GM19455 (cell line): ENCODE data around the gene CDKAL1.

Experiments
- ATAC-seq: cut with Tn5 transposase; IDR thresholded peaks from one replicate; pipeline ENCODE4 v1.9.1; 2021; ENCODE audit not compliant: unreplicated experiment

Gene CDKAL1

GRCh38 chr6:21001736-21002135 lies 467.5 kb downstream of the CDKAL1 start:
- no peak for ATAC-seq

GRCh38 chr6:21003780-21004541 lies 469.7 kb downstream of the CDKAL1 start:
- ATAC-seq = peak; percentile 69

- ATAC-seq = no peak
Measured at GRCh38 chr6:21005816-21006570, 471.7 kb downstream of the CDKAL1 start.

- ATAC-seq = no peak
Measured at GRCh38 chr6:21019614-21020013, 485.4 kb downstream of the CDKAL1 start.

- peak; percentile 95 for ATAC-seq
Measured at GRCh38 chr6:21022343-21023107, 488.3 kb downstream of the CDKAL1 start.

GRCh38 chr6:21023210-21023609 lies 489.0 kb downstream of the CDKAL1 start:
- ATAC-seq = no peak

- ATAC-seq = no peak
Measured at GRCh38 chr6:21024616-21025015, 490.4 kb downstream of the CDKAL1 start.

- no peak for ATAC-seq
Measured at GRCh38 chr6:21026576-21027273, 492.5 kb downstream of the CDKAL1 start.

GRCh38 chr6:21027507-21027906 lies 493.2 kb downstream of the CDKAL1 start:
- ATAC-seq = no peak

- ATAC-seq = no peak
Measured at GRCh38 chr6:21031182-21031581, 496.9 kb downstream of the CDKAL1 start.

- ATAC-seq = no peak
Measured at GRCh38 chr6:21033084-21033483, 498.8 kb downstream of the CDKAL1 start.

GRCh38 chr6:21033575-21034026 lies 499.3 kb downstream of the CDKAL1 start:
- ATAC-seq = no peak

GRCh38 chr6:21034345-21034744 lies 500.1 kb downstream of the CDKAL1 start:
- ATAC-seq = no peak

- no peak for ATAC-seq
Measured at GRCh38 chr6:21037453-21037852, 503.2 kb downstream of the CDKAL1 start.

GRCh38 chr6:21039926-21040325 lies 505.7 kb downstream of the CDKAL1 start:
- no peak for ATAC-seq

- ATAC-seq = no peak
Measured at GRCh38 chr6:21045135-21045700, 511.0 kb downstream of the CDKAL1 start.

- no peak for ATAC-seq
Measured at GRCh38 chr6:21046276-21046675, 512.0 kb downstream of the CDKAL1 start.

- ATAC-seq = no peak
Measured at GRCh38 chr6:21048047-21048446, 513.8 kb downstream of the CDKAL1 start.

- ATAC-seq = no peak
Measured at GRCh38 chr6:21049148-21049547, 514.9 kb downstream of the CDKAL1 start.

GRCh38 chr6:21049572-21049971 lies 515.3 kb downstream of the CDKAL1 start:
- no peak for ATAC-seq

GRCh38 chr6:21050935-21051334 lies 516.7 kb downstream of the CDKAL1 start:
- no peak for ATAC-seq
